ENCODE measurements around the gene ORAI2.
"Not testable (repeated sequence)": the region's sequence is repeated elsewhere in the genome, so short reads cannot be mapped to it uniquely, and the experiment has no call there.

The ORAI2 gene

DNA sequence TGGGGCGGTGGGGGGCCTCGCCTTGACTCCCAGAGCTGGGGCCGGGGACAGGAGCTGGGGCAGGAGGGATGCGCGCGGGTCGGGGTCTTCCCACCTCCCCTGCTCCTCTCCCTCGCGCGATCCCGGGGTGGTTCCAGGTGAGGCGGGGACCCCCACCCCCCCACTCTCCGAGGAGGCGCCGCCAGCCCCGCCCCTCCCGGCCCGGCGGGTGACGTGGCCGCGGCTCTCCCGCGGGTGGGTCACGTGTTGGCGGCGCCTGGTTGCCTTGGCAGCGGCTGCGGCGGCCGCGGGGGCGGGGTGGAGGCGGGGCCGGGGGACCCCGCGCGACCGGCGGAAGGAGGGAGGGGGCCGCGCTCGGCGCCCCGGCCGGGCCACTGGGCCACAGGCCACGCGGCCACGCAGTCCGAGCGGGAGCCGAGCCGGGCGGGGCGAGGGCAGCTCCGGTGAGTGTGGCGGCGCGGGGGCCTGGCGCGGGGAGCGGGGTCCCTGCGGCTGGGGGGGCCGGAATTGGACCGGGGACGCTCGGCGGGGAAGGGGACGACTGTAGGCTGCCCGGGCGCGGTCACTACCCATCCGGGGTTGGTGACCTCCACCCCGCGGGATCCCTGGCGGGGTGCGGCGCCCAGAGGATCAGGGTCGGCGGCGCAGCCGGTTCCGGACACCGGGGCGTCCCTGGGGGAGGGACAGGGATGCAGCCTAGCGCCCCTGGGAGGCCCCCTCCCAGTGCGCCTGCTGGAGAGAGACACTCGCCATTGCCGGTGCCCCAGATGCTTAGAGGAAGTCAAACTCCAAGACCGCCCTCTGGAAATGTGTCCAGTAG is at the start of gene ORAI2:
TSS of gene ORAI2 (plus strand) at position 357 of the 820 bp plus-strand sequence. CDS start 5,382 bp downstream, outside the sequence.
- FAIRE-seq = no peak

DNA sequence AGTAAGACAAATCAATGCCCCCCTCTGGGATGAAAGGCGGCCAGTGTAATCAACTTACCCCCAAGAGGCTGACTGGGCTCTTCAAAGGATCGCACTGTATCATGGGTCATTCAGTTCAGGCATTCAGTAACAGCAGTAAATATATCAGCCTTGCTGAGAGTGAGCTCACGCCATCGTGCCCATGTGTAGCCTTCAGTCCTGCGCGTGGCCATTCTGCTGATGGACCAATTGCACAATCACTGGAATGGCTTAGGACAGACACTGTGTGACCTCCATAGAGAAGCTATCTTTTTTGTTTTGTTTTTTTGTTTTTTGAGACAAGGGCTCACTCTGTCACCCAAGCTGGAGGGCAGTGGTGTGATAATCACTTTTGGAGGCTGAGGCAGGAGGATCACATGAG is 46.3 kb upstream of the ORAI2 start:
- no peak for FAIRE-seq

DNA sequence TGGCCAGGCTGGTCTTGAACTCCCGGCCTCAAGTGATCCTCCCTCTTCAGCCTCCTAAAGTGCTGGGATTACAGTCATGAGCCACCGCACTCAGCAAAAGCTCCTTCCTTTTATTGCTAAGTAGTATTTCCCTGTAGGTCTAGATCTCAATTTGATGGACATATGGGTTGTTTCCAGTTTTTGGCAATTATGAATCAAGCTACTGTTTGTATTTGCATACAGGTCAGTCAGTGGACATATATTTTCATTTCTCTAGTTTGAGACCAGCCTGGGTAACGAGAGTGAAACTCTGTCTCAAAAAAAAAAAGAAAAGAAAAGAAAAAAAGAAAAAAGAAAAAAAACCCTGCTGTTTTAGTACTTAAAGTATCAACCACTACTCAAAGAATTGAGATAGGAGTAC is 43.6 kb upstream of the ORAI2 start:
- FAIRE-seq = no peak

DNA sequence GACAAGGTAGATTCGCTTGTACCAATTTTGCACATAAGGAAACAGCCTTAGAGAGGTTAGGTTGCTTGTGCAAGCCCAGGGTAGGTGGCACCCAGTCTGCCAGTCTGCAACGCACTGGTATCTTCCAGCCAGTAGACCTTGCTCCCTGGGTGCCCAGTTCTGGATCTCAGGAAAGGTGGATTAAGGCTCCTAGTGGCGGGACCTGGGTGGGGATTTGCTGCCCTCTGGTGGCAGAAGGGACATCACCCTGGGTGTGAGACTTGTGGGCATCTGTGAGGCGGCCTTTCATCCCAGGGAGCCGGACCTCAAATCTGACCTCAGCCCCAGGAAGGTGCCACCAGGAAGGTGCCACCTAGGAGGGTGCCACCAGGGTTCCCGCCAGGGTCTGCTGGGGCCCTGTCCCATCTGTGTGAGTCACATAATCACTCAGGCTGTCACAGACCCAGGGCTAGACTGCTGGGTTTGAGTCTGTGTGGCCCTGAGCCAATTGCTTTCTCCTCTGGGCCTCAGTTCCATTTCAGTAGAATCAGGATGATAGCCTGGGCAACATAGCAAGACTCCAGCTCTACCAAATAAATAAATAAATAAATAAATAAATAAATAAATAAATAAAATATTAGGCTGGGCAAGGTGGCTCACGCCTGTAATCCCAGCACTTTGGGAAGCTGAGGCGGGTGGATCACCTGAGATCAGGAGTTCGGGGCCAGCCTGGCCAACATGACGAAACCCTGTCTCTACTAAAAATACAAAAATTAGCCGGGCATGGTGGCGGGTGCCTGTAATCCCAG is 42.5 kb upstream of the ORAI2 start:
- no peak for FAIRE-seq

DNA sequence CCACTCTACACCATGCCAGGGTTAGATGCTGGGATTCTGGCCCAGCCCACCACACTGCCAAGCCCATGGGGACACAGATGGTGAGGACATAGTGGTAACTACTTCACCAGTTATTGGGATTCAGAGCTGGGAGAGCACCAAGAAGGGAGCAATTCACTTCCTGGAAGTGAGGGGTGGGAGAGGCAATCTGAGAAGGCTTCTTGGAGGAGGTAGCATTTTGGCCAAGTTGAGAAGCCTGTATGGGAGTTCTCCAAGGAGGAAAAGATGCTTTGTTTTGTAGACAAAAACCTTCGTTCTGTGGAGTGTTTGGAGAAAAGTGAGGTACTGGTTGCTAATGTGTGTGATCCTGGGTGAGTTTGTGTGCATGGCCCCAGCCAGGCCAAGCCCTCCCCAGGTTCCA is 41.0 kb upstream of the ORAI2 start:
- FAIRE-seq = no peak

DNA sequence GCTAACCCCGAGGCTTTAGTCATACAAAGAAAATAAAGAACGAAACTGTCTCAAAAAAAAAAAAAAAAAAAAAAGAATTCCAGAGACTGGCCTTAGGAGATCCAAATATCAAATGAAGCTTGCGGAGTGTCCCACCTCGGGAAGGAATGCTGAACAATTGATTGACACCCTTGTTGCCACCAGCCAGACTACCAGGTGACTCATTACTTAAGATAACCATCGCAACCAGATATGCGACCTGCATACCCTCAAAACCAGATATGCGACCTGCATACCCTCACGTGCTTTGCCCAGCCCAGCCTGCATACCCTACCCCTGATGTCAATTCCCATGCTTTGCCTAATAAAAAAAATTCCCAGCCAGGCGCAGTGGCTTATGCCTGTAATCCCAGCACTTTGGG is 39.9 kb upstream of the ORAI2 start:
- FAIRE-seq = no peak

DNA sequence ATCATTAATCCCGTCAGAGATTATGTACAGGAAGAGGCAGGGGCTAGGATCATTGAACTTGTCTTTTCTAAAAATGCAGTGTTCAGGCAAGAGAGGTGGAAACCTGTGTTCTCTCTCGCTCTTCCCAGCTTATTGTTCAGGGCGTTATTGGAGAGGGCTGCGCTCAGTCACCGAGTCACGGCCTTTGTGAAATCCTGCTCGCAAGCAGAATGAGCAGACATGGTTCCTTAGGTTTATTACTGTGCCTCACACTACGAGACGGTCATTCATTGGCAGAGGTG is 37.8 kb upstream of the ORAI2 start:
- no peak for FAIRE-seq

DNA sequence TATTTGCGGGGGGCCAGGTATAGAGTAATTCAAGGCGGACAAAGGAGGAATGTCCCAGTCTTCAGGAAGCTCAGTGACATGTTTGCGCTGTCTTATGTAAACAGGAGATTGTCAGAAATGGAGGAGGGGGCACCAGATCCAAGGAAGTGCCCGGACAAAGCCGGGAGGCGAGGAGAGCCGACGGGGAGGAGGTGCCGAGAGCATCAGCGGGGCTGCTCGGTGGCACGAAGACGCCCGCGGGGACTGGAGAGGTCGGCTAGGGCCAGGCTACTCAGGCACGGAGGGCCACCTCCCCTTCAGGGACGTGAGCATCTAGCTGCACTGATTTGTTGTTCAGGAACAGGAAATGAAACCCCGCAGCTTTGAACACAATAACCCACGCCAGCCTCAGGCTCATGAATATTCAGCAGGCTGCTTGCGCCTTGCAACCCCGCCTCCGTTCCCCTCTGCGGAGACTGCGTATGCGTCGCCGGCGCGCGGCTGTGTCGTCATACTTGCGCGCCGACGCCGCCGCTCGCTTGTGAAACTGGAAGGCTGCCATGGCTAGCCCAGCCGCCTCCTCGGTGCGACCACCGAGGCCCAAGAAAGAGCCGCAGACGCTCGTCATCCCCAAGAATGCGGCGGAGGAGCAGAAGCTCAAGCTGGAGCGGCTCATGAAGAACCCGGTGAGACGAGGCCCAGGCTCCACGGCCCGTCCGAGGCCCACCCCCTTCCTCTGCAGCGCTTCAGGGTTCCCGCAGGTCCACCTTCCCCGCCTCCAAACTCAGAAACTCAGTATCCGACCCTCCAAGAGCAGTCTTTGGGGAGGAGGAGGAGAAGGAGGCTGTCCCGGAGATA is 37.3 kb upstream of the ORAI2 start, which contains the start of gene PRKRIP1:
TSS of gene PRKRIP1 (plus strand) at position 491 of the 837 bp plus-strand sequence. CDS start at position 540, 49 bp downstream.
- FAIRE-seq = no peak

DNA sequence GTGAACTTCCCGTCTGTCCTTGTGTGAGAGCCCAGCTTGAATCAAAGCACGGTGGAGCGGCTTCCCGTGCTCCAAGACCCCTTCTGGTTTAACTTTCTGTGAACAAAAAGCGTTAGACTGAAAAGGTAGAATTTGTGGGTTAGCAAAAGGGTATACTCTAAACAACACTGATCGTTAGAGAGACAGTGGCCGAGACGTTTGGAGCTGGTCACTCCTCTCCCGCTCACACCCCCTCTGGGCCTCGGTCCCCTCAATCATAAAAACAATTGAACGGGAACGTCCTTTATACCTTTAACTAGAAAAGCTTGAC is 36.7 kb upstream of the ORAI2 start:
- FAIRE-seq = no peak

DNA sequence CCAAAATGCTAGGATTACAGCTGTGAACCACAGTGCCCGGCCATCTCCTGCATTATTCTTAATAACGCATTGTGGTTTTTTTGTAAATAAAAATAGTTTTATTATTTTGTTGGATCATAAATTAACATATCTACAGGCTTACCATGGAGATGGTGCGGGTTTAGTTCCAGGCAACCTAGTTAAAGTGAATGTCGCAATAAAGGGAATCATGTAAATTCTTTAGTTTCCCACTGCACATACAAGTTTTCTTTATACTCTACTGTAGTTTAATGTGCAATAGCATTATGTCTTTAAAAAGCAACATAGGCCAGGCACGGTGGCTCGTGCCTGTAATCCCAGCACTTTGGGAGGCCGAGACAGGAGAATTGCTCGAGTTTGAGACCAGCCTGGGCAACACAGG is 34.8 kb upstream of the ORAI2 start:
- no peak for FAIRE-seq

DNA sequence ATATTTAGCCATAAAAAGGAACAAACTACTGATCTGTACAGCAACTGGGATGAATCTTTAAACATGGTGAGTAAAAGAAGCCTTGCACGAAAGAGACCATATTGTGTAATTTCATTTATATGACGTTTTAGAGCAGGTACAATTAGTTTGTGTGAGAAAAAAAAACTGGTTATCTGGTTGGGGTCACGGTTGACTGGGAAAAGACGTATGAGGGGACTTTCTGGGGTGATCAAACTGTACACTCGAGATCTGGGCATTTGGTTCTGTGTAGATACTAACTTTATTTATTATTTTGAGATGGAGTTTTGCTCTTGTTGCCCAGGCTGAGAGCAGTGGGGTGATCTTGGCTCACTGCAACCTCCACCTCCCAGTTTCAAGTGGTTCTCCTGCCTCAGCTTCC is 33.0 kb upstream of the ORAI2 start:
- no peak for FAIRE-seq

DNA sequence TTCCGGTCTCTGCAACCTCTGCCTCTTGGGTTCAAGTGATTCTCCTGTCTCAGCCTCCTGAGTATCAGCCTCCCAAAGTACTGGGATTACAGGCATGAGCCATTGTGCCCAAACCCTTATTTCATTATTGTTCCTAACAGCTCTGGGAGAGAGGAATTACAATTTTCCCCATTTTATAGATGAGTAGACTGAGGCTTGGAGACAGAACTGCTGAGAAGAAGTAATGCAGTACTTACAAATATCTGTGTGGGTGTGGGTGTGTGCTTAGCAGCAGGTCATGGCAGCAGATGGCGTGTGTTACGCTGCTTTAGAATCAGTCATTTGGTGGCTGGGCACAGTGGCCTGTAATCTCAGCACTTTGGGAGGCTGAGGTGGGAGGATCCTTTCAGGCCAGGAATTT is 29.8 kb upstream of the ORAI2 start:
- FAIRE-seq = no peak

DNA sequence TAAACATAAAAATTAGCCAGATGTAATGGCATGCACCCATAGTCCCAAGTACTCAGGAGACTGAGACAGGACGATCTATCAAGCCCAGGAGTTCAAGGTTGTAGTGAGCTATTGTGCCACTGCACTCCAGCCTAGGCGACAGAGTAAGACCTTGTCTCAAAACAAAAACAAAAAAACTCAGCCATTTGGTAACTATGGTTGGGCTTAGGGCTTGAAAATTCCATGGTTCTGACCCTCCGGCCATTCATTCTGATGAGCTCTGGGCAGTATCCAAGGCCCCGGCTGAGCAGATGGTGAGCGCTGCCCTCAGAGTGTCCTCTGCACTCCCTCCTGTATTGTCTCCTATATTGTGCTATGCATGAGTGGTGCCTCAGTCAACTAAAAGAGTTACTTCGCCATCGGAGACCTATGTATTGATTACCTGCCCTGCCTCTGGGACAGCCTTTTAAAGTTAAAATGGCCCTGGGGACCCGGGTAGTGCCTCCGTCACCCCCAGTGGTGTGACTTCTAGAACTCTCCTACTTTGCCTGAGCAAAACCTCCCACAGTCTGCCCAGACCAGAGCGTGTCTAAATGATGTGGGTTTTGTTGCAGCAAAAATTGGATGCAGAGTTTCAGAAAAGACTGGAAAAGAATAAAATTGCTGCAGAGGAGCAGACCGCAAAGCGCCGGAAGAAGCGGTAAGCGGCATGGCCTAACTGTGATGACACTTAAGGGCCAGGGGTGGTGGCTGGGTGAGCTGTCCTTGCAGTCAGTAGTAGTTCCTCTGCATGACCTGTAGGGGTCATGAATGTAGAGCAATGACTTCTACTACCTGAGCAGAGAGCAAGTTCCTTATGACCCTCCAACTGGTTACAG is 29.1 kb upstream of the ORAI2 start:
- no peak for FAIRE-seq

DNA sequence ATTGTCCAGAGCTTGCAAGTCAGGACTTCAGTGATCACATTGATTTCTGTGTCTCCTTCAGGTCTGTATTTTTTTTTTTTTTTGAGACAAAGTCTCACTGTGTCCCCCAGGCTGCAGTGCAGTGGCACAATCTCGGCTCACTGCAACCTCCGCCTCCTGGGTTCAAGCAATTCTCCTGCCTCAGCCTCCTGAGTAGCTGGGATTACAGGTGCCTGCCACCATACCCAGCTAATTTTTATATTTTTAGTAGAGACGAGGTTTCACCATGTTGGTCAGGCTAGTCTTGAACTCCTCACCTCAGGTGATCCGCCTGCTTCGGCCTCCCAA is 28.6 kb upstream of the ORAI2 start:
- FAIRE-seq = not testable (repeated sequence)

DNA sequence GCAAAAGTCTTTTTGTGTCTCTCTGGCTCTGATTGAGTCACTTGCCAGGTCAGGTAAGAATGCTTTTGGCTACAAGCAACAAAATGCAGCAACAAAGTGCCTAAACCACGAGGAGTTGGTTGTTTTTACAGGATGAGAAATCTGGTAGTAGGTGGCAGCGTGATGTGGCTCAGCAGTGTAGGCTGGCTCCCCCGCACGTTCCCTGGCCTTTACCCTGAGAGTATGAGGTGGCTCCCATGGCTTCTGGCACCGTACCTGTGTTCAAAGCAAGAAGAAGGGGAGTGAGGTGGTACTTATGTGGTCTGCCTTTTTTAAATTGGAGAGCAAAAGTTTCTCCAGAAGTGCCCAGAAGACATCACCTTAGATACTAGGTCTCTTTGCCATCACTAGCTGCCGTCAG is 25.5 kb upstream of the ORAI2 start:
- FAIRE-seq = no peak

DNA sequence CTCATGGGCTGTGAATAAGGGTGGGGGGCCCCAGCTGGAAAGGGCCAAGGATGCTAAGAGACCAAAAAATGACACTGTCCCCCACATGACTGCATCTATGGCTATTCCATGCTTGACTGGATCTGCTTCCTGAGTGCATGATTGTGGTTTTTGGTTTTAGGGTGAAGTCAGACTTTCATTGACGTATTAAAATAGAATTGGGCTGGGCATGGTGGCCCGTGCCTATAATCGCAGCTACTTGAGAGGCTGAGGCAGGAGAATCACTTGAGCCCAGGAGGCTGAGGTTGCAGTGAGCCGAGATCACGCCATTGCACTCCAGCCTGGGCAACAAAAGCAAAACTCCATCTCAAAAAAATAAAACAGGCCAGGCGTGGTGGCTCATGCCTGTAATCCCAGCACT is 24.8 kb upstream of the ORAI2 start:
- not testable (repeated sequence) for FAIRE-seq

DNA sequence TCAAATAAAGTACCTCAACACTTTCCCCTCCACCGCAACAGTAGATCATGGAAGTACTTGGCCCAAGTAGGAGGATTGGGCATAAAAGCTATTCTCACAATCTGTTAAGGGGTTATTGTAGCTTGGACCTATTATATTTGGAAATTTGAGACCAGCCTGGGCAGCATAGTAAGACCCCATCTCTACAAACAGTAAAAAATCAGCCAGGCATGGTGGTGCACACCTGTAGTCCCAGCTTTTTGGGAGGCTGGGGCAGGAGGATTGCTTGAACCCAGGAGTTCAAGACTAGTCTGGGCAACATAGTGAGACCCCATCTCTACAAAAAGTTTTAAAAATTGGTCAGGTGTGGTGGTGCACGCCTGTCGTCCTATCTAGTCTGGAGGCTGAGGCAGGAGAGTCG is 24.0 kb upstream of the ORAI2 start:
- FAIRE-seq = no peak

DNA sequence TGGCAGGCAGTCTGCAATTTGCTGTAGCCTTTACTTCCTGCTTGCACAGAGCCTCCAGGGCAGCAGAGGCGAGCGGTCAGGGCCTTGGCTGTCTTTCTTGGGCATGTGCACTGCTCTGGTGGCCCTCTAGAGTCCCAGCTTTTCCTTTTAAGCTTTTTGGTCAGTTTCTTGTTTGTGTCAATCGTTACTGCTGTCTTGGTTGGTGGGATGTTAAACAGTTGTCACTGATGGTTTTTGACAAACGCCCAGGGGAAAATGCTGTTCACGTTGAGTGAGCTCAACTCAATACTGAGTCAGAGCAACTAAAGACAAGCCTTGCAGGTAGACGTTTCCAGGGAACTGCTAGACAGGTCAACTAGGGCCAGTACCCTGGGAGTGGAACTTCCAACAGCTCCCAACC is 23.3 kb upstream of the ORAI2 start:
- no peak for FAIRE-seq

DNA sequence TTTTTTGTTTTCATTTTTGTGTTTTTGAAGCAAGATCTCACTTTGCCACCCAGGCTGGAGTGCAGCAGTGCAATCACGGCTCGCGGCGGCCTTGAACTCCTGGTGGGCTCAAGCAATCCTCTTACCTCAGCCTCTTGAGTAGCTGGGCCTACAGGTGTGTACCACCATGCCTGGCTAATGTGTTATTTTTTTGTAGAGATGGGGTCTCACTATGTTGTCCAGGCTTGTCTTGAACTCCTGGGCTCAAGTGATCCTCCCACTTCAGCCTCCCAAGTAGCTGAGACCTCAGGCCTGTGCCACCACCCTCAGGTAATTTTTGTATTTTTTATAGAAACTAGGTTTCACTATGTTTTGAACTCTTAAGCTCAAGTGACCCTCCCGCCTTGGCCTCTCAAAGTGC is 22.5 kb upstream of the ORAI2 start:
- FAIRE-seq = no peak

DNA sequence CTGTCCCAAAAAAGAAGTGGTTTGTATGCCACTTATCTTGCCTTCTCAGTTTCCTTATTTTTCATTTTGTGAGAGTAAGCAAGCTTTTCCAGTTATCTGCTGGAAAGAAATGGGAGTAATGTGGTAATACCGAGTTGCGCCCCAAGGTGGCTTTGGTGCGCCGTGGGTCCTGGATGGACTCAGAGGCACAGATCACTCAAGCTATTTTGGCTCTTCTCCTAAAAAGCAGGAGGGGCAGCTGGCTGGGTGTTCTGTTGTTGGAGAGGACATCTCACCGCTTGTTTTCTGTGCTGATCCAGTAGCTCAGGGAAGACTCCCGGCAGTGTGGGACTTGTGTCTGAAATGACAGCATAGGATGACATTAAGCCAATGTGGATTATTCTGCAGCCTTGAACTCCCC is 20.8 kb upstream of the ORAI2 start:
- no peak for FAIRE-seq

DNA sequence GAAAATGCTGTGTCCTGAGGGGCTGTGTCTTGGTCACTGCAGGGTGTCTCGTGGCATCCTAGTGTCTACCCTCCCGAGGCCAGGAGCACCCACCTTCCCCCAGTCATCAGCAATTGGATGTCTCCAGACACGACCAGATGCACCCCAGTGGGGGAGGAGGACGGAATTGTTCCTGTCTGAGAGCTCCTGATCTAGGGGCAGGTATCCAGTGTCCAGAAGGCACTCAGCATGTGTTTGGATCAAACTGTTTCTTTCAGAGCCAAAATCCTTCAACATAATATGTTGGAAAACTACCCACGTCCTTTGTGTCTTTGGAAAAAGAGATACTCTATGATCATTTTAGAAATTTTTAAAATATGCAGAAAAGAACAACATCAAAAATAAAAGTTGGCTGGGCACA is 20.3 kb upstream of the ORAI2 start:
- no peak for FAIRE-seq

DNA sequence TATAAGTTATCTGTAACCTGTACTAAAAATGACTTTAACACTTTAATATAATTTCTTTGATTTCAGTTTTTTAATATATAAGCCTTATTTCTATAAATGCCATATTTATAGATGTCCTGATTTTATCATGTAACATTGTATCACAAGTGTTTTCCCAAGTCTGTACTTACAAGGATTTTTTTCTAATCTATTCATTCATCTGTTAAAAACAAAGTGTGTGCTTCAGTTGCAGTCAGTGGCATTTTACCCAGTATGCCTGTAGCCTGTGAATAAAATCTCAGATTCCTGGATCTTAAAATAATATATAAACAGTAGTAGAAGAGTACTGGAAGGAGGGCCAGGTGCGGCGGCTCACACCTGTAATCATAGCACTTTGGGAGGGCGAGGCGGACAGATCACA is 19.8 kb upstream of the ORAI2 start:
- FAIRE-seq = no peak

DNA sequence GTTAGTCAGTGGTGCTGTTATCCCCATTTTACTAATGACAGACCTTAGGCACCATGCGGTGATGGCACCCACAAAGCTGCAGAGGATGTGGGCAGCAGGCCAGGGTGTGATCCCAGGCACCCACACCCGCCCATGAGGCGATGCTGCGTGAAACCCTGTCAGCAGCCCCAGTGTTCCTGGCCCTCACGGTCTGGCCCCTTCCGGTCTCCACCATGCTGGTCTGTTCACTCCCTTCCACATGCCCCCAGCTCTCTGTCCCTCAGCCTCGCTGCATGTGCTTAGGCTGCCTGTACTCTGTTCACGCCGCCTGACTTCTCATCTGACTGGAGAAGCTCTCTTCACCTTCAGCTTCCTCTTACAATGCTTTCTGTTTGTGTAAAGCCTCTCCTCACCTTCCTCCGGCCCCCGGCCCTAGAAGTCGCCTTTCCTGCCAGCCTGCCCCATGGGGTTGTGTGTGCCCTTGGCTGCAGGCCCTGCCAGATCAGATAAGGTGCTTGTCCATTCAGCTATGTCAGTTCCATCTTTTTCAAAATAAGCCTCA is 17.6 kb upstream of the ORAI2 start:
- FAIRE-seq = no peak
